NT2/D1 (cell line): ENCODE results near the gene CUL3.

Experiments used
- SUZ12 ChIP-seq: IDR thresholded peaks from 2 replicates; pipeline ENCODE4 v1.6.1; 2011; ENCODE audit not compliant: insufficient read length, insufficient read depth; ENCODE audit errors: extremely low read depth
- YY1 ChIP-seq: IDR thresholded peaks from 2 replicates; pipeline ENCODE4 v1.6.1; 2011; ENCODE audit not compliant: insufficient read length, insufficient read depth
- ZNF274 ChIP-seq: IDR thresholded peaks from 2 replicates; pipeline ENCODE4 v1.6.1; 2011; ENCODE audit warnings: mild to moderate bottlenecking, low read depth, low read length

- TF ChIP-seq YY1 (no peak), ZNF274 (no peak), SUZ12 (no peak)
Observed at GRCh38 chr2:224532931-224533330, 52.2 kb downstream of the CUL3 start.
